SK-N-SH (cell line): ENCODE data around the gene ARL3.

Source experiments
- FOXM1 ChIP-seq: IDR thresholded peaks from 2 replicates; pipeline ENCODE4 v1.4.0; 2012; ENCODE audit warnings: low read depth, mild to moderate bottlenecking
- NFIC ChIP-seq: IDR thresholded peaks from 2 replicates; pipeline ENCODE4 v1.4.0; 2012; ENCODE audit warnings: borderline replicate concordance
- POLR2AphosphoS5 ChIP-seq: IDR thresholded peaks from 2 replicates; pipeline ENCODE4 v1.6.1; 2012; ENCODE audit warnings: low read depth, low read length
- RCOR1 ChIP-seq: fragments of 150-350 bp; IDR thresholded peaks from 2 replicates; pipeline ENCODE4 v1.6.1; 2017; ENCODE audit warnings: antibody characterized with exemption, low read length
- TF ChIP-seq, protein P1 (sequence below): fragments of 200-600 bp; sonication (generic); IDR thresholded peaks from 2 replicates; pipeline ENCODE4 v1.6.1; 2017; ENCODE audit warnings: antibody characterized with exemption, mild to moderate bottlenecking, moderate library complexity

DNA sequence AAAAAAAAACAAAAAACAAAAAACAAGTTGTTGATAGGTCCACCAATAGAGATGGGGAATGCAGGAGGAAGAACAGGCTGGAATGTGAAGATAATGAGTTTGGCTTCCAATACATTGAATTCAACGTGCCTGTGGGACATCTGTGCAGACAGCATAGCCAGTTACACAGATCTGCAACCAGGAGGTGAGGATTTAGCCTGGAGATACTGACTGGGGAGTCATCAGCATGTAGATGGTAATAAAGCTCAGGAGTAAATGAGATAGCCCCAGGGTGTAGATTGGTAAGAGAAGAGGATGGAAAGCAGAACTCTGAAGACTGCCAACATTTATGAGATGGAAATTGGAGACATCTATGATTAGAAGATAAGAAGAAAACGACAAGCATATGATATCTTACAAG is 74.7 kb downstream of the ARL3 start:
- TF ChIP-seq, protein P1, sequence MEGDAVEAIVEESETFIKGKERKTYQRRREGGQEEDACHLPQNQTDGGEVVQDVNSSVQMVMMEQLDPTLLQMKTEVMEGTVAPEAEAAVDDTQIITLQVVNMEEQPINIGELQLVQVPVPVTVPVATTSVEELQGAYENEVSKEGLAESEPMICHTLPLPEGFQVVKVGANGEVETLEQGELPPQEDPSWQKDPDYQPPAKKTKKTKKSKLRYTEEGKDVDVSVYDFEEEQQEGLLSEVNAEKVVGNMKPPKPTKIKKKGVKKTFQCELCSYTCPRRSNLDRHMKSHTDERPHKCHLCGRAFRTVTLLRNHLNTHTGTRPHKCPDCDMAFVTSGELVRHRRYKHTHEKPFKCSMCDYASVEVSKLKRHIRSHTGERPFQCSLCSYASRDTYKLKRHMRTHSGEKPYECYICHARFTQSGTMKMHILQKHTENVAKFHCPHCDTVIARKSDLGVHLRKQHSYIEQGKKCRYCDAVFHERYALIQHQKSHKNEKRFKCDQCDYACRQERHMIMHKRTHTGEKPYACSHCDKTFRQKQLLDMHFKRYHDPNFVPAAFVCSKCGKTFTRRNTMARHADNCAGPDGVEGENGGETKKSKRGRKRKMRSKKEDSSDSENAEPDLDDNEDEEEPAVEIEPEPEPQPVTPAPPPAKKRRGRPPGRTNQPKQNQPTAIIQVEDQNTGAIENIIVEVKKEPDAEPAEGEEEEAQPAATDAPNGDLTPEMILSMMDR = no peak
- TF ChIP-seq NFIC (no peak), RCOR1 (no peak), FOXM1 (no peak), POLR2AphosphoS5 (no peak)
